Measurements from ENCODE around the gene RESP18.

The RESP18 gene

DNA sequence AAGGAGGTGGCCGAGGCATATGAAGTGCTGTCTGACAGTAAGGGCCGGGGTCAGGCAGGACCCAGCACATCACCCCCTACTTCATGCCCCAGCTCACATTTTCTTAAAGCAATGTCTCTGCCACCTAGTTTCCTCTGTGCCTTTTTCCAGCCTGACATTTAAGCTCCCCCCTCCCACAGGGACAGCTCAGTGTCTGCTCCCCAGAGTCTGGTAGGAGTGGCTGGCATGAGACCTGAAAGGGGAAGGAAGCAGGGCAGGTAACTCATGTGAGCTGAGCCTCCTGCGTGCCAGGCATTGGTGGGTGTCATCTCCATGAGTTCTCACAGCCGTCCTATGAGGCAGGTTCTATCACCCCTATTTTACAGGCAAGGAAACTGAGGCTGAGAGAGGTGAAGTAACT is 51.9 kb downstream of the RESP18 start:
- Mint-ChIP-seq H3K36me3 (ENCODE audit: low read depth) (peaks cover 12% of the 10 kb centered on the region), H3K4me1 (peaks cover 50% of the 10 kb centered on the region), H3K27ac (peak overlapping the region; percentile 86), H3K4me3 (peak overlapping the region; percentile 90), H3K27me3 (no peaks in the 10 kb centered on the region), H3K9me3 (no peaks in the 10 kb centered on the region)
- DNase-seq (peak; percentile 27), ATAC-seq (no peak)

GRCh38 chr2:219279916-219280516 is 52.5 kb downstream of the RESP18 start:
- Mint-ChIP-seq H3K4me3 (peak overlapping the region; percentile 90), H3K36me3 (ENCODE audit: low read depth) (peaks cover 12% of the 10 kb centered on the region), H3K4me1 (peaks cover 50% of the 10 kb centered on the region), H3K27me3 (no peaks in the 10 kb centered on the region), H3K27ac (peak overlapping the region; percentile 86), H3K9me3 (no peaks in the 10 kb centered on the region)
- DNase-seq (no peak), ATAC-seq (no peak)

DNA sequence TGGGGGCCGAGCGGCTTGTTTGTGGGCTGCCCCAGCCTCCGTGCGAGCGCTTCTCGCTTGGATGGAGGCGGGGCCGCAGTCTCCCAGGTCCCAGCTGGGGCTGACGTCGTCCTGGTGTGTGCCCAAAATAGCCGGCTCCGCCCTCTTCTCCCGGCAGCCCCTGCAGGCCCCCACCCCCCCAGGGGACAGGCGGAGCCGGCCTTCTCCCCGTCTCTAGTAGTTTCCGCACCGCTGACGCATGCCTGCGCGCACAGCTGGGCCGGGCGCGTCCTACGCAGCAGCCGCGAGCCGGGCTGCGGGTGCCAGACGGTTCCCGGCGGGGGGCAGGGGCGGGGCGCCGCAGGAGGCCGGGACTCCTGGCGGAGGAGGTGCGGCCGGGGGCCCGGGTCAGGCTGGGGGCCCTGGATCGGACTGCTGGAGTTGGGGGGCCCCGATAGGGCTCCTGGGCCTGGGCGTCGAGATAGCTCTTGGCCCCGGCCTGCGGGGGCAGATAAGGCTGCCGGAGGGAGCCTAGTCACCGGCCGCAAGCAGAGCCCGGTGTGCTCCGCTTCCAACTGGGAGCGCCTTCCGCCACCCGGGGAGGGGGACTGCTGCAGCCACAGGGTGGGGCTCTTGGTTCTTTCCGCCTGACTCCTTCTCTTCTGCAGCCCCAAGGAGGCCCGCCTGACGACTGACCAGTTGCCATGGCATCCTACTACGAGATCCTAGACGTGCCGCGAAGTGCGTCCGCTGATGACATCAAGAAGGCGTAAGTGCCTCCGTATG is 53.2 kb downstream of the RESP18 start, which contains the start of gene DNAJB2:
DNAJB2 (plus strand) TSS at position 216 of the 765 bp plus-strand sequence; CDS start at position 684, 468 bp downstream.
- H3K4me3 Mint-ChIP-seq: peak within 1 kb of the TSS; percentile 90
- ATAC-seq (peak; percentile 89), DNase-seq (peak; percentile 99)
- no peaks in the 10 kb centered on the region for H3K27me3 Mint-ChIP-seq
- no peaks in the 10 kb centered on the region for H3K9me3 Mint-ChIP-seq
- H3K27ac Mint-ChIP-seq: peak within 1 kb of the TSS; percentile 86
- peaks cover 12% of the 10 kb centered on the region for H3K36me3 Mint-ChIP-seq (ENCODE audit: low read depth)
- peaks cover 50% of the 10 kb centered on the region for H3K4me1 Mint-ChIP-seq

- DNase-seq: no peak
- H3K9me3 Mint-ChIP-seq: no peaks in the 10 kb centered on the region
- peak overlapping the region; percentile 79 for H3K4me3 Mint-ChIP-seq
- H3K27ac Mint-ChIP-seq: peak overlapping the region; percentile 86
- H3K27me3 Mint-ChIP-seq: no peaks in the 10 kb centered on the region
- no peak for ATAC-seq
- H3K36me3 Mint-ChIP-seq (ENCODE audit: low read depth): peaks cover 12% of the 10 kb centered on the region
- peaks cover 50% of the 10 kb centered on the region for H3K4me1 Mint-ChIP-seq
Observed at GRCh38 chr2:219278655-219279150, 53.8 kb downstream of the RESP18 start.

DNA sequence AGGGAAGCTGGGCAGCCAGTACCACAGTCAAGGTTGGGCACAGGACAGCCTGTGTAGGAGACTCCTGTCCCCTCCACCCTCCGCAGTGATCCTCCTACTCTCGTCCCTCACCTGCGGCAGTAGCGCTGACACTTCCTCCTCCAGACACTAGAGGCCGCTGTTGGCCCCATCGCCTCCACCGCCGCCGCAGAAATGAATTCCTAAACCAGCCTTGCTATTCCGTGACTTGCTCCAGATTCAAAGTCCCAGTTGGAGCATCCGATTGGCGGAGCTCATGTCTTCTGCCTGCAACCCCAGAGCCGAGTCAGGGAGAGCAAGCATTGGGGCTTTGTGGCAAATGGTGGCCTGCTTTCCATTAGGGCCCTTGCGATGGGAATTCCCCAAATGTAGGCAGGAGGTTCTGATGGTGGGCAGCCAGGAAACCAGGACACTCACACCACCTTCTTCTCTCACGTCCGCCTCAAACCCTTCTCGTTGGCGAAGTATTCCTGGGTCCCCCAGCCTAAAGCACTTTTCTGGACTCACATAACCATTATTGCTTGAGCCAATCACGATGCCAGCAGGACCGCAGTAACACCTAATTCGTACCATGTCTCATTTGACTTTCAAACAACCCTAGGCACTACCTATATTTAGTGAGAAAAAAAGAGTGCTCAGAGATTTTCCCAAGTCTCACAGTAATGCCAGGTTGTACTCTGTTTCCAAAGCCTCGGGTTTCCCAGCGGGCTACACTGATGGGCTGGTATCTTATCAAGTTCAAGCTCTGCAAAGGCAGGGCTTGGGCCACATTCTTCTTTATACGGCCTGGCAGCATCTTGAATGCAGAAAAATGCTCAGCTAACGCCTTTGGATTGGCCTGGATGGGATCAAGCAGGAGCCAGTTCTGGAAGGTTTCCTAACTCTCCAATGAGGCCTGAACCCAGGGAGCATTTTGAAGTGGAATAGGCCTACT is 54.6 kb downstream of the RESP18 start:
- H3K27ac Mint-ChIP-seq: peak overlapping the region; percentile 86
- H3K36me3 Mint-ChIP-seq (ENCODE audit: low read depth): peaks cover 11% of the 10 kb centered on the region
- DNase-seq (peak; percentile 82), ATAC-seq (no peak)
- peak overlapping the region; percentile 79 for H3K4me3 Mint-ChIP-seq
- no peaks in the 10 kb centered on the region for H3K9me3 Mint-ChIP-seq
- H3K27me3 Mint-ChIP-seq: no peaks in the 10 kb centered on the region
- H3K4me1 Mint-ChIP-seq: peaks cover 56% of the 10 kb centered on the region
